Ovary (tissue), 9 donors: ENCODE results near the gene SLC1A2. TPM values are rescaled to one million over a fixed set of nuclear protein-coding genes. Genes with fewer than 3 reads are reported as not detected.

ENCODE experiments used
- DNase-seq, 5 donors: peaks; one replicate each; pipeline ENCODE4 v3.0.0-alpha.2; 2019 to 2020
- H3K27ac ChIP-seq, 2 donors: fragments of 200-600 bp; one replicate each; pipeline versions ENCODE4 v1.5.1 to v1.8.0; 2019 to 2022
- H3K27me3 ChIP-seq: fragments of 200-600 bp; one replicate; pipeline ENCODE4 v1.8.0; 2022
- H3K36me3 ChIP-seq: fragments of 200-600 bp; sonication (generic); one replicate; pipeline ENCODE4 v1.5.1; 2019
- H3K4me1 ChIP-seq: one replicate; pipeline ENCODE4 v1.8.1; 2013; ENCODE audit warnings: mild to moderate bottlenecking, moderate library complexity; ENCODE audit not compliant: insufficient read depth
- H3K4me3 ChIP-seq: fragments of 200-600 bp; sonication (generic); one replicate; pipeline ENCODE4 v1.5.1; 2017
- H3K9me3 ChIP-seq, 2 donors: fragments of 200-600 bp in 1 of 2; sonication (generic) in 1 of 2; one replicate each; pipeline versions ENCODE4 v1.5.1 to v1.8.1; 2013 to 2019; ENCODE audit warnings: mild to moderate bottlenecking in 1 of 2, moderate library complexity in 1 of 2
- EP300 ChIP-seq: sonication (generic); formaldehyde crosslinking; IDR thresholded peaks from one replicate; pipeline ENCODE4 v1.6.1; 2017; ENCODE audit warnings: antibody characterized with exemption
- POLR2A ChIP-seq: fragments of 450-650 bp; IDR thresholded peaks from one replicate; pipeline ENCODE4 v1.6.1; 2017; ENCODE audit warnings: antibody characterized with exemption, mild to moderate bottlenecking, moderate library complexity
- WGBS, 3 donors: extraction: QIAGEN DNeasy Blood & Tissue Kit in 1 of 3; methylation state at CpG; one replicate each; pipeline versions ENCODE4 v1.1.5 to v1.1.7; 2013 to 2017; 5-methylcytosine and 5-hydroxymethylcytosine counted together
- intact Hi-C, 4 donors: fragments of 100-400 bp; cut with DNase I; formaldehyde crosslinking; loops; one replicate each; pipeline versions ENCODE4 v1.11.0 to v1.15.1; 2022 to 2023
- polyA plus RNA-seq, 2 donors: library from polyadenylated mRNA; stranded (reverse); fragments of 200-250 nt in 1 of 2; fragments of 350-450 nt in 1 of 2; fragmentation: Illumina TruSeq in 1 of 2; extraction: RNeasy Lipid Tissue Mini Kit (QIAGEN cat#74804) in 1 of 2; gene quantifications; one replicate each; pipeline ENCODE4 v1.2.3, GENCODE V29; 2013 to 2014
- total RNA-seq, 7 donors: library from RNA; depleted of rRNA in 2 of 7; stranded (reverse); fragments of >200 nt in 2 of 7; fragmentation: NEBNext Ultra II Directional in 3 of 7; extraction: Animal tissue kit (Norgen Biotek cat#: 25700) in 3 of 7; gene quantifications; one replicate each; pipeline versions ENCODE4 v1.1.0 to v1.2.4, GENCODE V29; 2016 to 2023
- TF ChIP-seq, protein P1 (sequence below), 3 donors: fragments of 450-650 bp in 2 of 3; fragments of 200-600 bp in 1 of 3; IDR thresholded peaks; one replicate each; pipeline versions ENCODE4 v1.5.1 to v1.8.0; 2016 to 2022; ENCODE audit warnings: antibody characterized with exemption in 3 of 3, mild to moderate bottlenecking in 1 of 3
- donor health status: DM: no; HTN: no; CAD: no; lungs with moderate emphysema.
- donor health status: DM: no; HTN: no; CAD: no.
- donor health status: Bipolar disorder and iron deficiency.
- donor health status: DM: yes; HTN: yes; CAD: no.
- donor health status: DM: no; HTN: no; CAD: no.
- donor health status: DM: yes; HTN: yes; CAD: no.

Gene SLC1A2
- total and polyA plus RNA-seq, 9 donors = 0.02 to 0.80 (median 0.15) TPM

- WGBS, 3 donors = 56 to 63% (median 61%) methylated on average over 4 of the region's 4 CpGs
- no peak for DNase-seq
- Histone ChIP-seq H3K27ac (no peak overlapping the region), H3K27me3 (no peaks in the 10 kb centered on the region), H3K9me3 (no peaks in the 10 kb centered on the region), H3K36me3 (no peaks in the 10 kb centered on the region), H3K4me1 (no peaks in the 10 kb centered on the region), H3K4me3 (no peak overlapping the region)
- intact Hi-C loops = no loop called here
- TF ChIP-seq, protein P1, sequence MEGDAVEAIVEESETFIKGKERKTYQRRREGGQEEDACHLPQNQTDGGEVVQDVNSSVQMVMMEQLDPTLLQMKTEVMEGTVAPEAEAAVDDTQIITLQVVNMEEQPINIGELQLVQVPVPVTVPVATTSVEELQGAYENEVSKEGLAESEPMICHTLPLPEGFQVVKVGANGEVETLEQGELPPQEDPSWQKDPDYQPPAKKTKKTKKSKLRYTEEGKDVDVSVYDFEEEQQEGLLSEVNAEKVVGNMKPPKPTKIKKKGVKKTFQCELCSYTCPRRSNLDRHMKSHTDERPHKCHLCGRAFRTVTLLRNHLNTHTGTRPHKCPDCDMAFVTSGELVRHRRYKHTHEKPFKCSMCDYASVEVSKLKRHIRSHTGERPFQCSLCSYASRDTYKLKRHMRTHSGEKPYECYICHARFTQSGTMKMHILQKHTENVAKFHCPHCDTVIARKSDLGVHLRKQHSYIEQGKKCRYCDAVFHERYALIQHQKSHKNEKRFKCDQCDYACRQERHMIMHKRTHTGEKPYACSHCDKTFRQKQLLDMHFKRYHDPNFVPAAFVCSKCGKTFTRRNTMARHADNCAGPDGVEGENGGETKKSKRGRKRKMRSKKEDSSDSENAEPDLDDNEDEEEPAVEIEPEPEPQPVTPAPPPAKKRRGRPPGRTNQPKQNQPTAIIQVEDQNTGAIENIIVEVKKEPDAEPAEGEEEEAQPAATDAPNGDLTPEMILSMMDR (IDR thresholded peaks at IDR 0.05) = no peak
- no peak for TF ChIP-seq POLR2A
- TF ChIP-seq EP300 = no peak
These were observed 170.6 kb downstream of the SLC1A2 start for GRCh38 chr11:35248558-35249323.

DNA sequence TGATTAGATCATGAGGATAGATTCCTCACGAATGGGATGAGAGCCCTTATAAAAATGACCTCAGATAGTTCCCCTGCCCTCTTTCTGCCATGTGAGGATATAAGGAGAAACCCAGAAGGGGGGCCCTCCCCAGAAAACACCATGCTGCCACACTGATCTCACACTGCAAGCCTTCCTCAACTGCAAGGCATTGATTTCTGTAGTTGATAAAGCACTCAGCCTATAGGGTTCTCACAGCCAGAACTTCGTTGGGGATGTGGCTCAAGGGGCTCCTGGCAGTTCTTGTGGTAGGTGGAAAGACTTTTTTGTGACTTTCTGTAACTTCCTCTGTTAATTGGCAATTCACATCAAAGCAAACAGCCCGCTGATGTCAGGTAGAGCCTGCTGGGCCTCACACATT lies 171.5 kb downstream of the SLC1A2 start:
- Histone ChIP-seq H3K36me3 (no peaks in the 10 kb centered on the region), H3K4me3 (no peak overlapping the region), H3K4me1 (no peaks in the 10 kb centered on the region), H3K9me3 (no peaks in the 10 kb centered on the region), H3K27me3 (no peaks in the 10 kb centered on the region), H3K27ac (no peak overlapping the region)
- DNase-seq = no peak
- 80 to 81% (median 80%) methylated on average over 3 of the region's 3 CpGs for WGBS, 3 donors
- intact Hi-C loops = no loop called here
- TF ChIP-seq EP300 (no peak), POLR2A (no peak)
- TF ChIP-seq, protein P1 (IDR thresholded peaks at IDR 0.05) = no peak

DNA sequence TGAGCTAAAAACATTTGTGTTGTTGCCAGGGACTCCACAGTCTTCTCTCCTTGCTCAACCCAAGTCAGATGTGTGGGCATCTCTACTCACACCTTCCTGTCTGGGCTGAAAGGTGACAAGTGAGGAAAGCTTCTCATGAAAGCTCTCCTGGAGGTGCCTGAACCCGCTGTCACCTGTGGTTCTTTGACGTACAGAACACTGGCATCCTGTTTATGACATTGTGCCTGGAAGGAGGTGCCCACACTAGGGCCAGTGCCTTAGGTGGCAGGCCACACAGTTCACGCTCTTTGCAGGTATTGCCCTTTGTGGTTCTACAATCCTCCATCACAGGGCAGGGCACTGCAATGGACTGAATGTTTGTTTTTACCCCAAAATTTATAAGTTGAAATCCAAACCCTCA lies 171.9 kb downstream of the SLC1A2 start:
- Histone ChIP-seq H3K9me3 (no peaks in the 10 kb centered on the region), H3K4me1 (no peaks in the 10 kb centered on the region), H3K36me3 (no peaks in the 10 kb centered on the region), H3K4me3 (no peak overlapping the region), H3K27me3 (no peaks in the 10 kb centered on the region), H3K27ac (no peak overlapping the region)
- TF ChIP-seq, protein P1 (IDR thresholded peaks at IDR 0.05) = no peak
- TF ChIP-seq EP300 = no peak
- TF ChIP-seq POLR2A = no peak
- no peak for DNase-seq
- WGBS, 3 donors = 94 to 97% (median 96%) methylated on average over 3 of the region's 3 CpGs
- intact Hi-C loops = no loop called here

DNA sequence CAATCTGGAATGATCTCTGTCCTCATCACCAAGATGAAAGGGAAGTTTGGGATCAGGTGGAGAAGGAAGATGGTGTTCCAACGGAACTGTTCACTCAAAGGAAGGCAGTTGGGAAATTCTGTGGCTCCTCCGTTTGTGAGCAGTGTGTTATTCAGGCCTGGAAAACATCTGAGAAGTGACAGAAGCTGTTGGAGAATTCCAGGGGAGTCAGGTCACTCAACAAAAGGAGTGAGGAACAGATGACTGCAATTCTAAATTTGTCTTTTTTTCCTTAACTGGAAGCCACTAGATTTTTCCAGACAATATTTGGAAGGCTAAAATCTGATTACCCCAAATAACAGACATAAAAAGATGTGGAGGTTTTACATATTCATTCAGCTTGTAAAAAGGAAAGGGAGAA lies 172.6 kb downstream of the SLC1A2 start:
- no peak for DNase-seq
- Histone ChIP-seq H3K4me3 (no peak overlapping the region), H3K9me3 (no peaks in the 10 kb centered on the region), H3K36me3 (no peaks in the 10 kb centered on the region), H3K27me3 (no peaks in the 10 kb centered on the region), H3K27ac (no peak overlapping the region), H3K4me1 (no peaks in the 10 kb centered on the region)
- TF ChIP-seq, protein P1 (IDR thresholded peaks at IDR 0.05) = no peak
- no peak for TF ChIP-seq POLR2A
- TF ChIP-seq EP300 = no peak
- WGBS, 3 donors = 17 to 30% (median 22%) methylated on average over 2 of the region's 2 CpGs
- intact Hi-C loops = no loop called here
